GM23248 (cell line): ENCODE results near the gene TRAFD1.

ENCODE experiments used
- EZH2 ChIP-seq: fragments of 200-600 bp; sonication (generic); IDR thresholded peaks from 2 replicates; pipeline ENCODE4 v1.6.1; 2018; ENCODE audit warnings: antibody characterized with exemption, mild to moderate bottlenecking; ENCODE audit not compliant: insufficient read depth, poor library complexity, severe bottlenecking
- EZH2phosphoT487 ChIP-seq: fragments of 200-600 bp; sonication (generic); IDR thresholded peaks from 2 replicates; pipeline ENCODE4 v1.6.1; 2018; ENCODE audit warnings: antibody characterized with exemption, moderate library complexity, mild to moderate bottlenecking, low read depth; ENCODE audit not compliant: insufficient read depth

GRCh38 chr12:112191840-112192321, 66.5 kb downstream of the TRAFD1 start:
- TF ChIP-seq EZH2phosphoT487 (no peak), EZH2 (no peak)
